HG02798 (cell line): ENCODE results near the gene TTC39A.

ENCODE experiments used
- ATAC-seq: cut with Tn5 transposase; IDR thresholded peaks from one replicate; pipeline ENCODE4 v1.9.1; 2021; ENCODE audit warnings: mild to moderate bottlenecking; ENCODE audit not compliant: unreplicated experiment, poor library complexity

The TTC39A gene

GRCh38 chr1:51316846-51317120 lies 13.6 kb downstream of the TTC39A start:
- ATAC-seq = no peak

- no peak for ATAC-seq
Observed at GRCh38 chr1:51316113-51316845, 14.1 kb downstream of the TTC39A start.

- no peak for ATAC-seq
Observed at GRCh38 chr1:51314974-51315373, 15.4 kb downstream of the TTC39A start.

GRCh38 chr1:51313961-51314777 lies 16.2 kb downstream of the TTC39A start:
- no peak for ATAC-seq

GRCh38 chr1:51313268-51313852 lies 17.0 kb downstream of the TTC39A start:
- ATAC-seq = no peak

- ATAC-seq = no peak
Observed at GRCh38 chr1:51312718-51313117, 17.6 kb downstream of the TTC39A start.

- ATAC-seq = no peak
Observed at GRCh38 chr1:51311826-51312225, 18.5 kb downstream of the TTC39A start.

GRCh38 chr1:51310871-51311613 lies 19.3 kb downstream of the TTC39A start:
- ATAC-seq = no peak

GRCh38 chr1:51309291-51309690 lies 21.1 kb downstream of the TTC39A start:
- ATAC-seq = no peak

- ATAC-seq = no peak
Observed at GRCh38 chr1:51308636-51309035, 21.7 kb downstream of the TTC39A start.

GRCh38 chr1:51306950-51307349 lies 23.4 kb downstream of the TTC39A start:
- ATAC-seq = no peak

GRCh38 chr1:51305371-51305823 lies 25.0 kb downstream of the TTC39A start:
- no peak for ATAC-seq

- ATAC-seq = no peak
Observed at GRCh38 chr1:51304360-51304759, 26.0 kb downstream of the TTC39A start.

- peak; percentile 34 for ATAC-seq
Observed at GRCh38 chr1:51303751-51304251, 26.6 kb downstream of the TTC39A start.

- ATAC-seq = no peak
Observed at GRCh38 chr1:51303315-51303714, 27.0 kb downstream of the TTC39A start.

GRCh38 chr1:51302746-51303145 lies 27.6 kb downstream of the TTC39A start:
- ATAC-seq = no peak

GRCh38 chr1:51302270-51302669 lies 28.1 kb downstream of the TTC39A start:
- no peak for ATAC-seq

GRCh38 chr1:51301844-51302162 lies 28.6 kb downstream of the TTC39A start:
- ATAC-seq = no peak

- peak; percentile 33 for ATAC-seq
Observed at GRCh38 chr1:51301152-51301843, 29.1 kb downstream of the TTC39A start.

- no peak for ATAC-seq
Observed at GRCh38 chr1:51299981-51300670, 30.2 kb downstream of the TTC39A start.
